ENCODE data around the gene RAP1A. TPM values are rescaled to one million over a fixed set of nuclear protein-coding genes. Genes with fewer than 3 reads are reported as not detected.

Gene RAP1A
- polyA plus RNA-seq, 1 experiment = 20.5 TPM

DNA sequence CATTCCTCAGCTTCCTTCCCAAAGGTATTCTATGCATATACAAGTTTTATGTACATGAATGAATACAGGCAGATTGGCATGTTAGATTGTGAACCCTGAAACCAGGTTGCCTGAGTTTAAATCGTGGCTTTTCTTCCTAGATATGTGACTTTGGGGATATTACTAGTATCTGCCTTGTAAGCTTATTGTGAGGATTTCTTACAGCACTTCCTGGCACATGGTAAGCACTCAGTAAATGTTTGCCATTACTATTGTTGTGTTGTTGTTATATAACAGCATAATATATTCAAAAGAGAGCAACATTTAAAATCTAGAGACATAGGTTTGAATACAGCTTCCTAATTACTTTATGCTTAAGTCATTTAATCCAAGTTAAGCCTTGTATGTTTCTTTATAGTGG lies 45.1 kb downstream of the RAP1A start:
- no peak for TF ChIP-seq CTCF (IDR thresholded peaks at IDR 0.05; ENCODE audit: insufficient read depth, low read depth, low read length)
- no peak for DNase-seq (ENCODE audit: low read depth)
- CTCF ChIA-PET = interaction anchor here (1.0 to 1.6 kb wide), 3 partner anchors 156 to 184 kb away, joined by 3 to 6 read pairs (median 4); no protein-coding TSS in a partner anchor
- Histone ChIP-seq H3K4me3 (ENCODE audit: low read depth, low read length) (no peak overlapping the region), H3K36me3 (ENCODE audit: control insufficient read depth, insufficient read depth, low read length) (no peaks in the 10 kb centered on the region), H3K27me3 (ENCODE audit: control insufficient read depth, insufficient read depth, low read length) (no peaks in the 10 kb centered on the region)
- POLR2A ChIA-PET = no interaction called here

GRCh38 chr1:111665497-111665896 lies 45.9 kb downstream of the RAP1A start:
- H3K36me3 ChIP-seq (ENCODE audit: control insufficient read depth, insufficient read depth, low read length) = no peaks in the 10 kb centered on the region
- H3K4me3 ChIP-seq (ENCODE audit: low read depth, low read length) = no peak overlapping the region
- no peaks in the 10 kb centered on the region for H3K27me3 ChIP-seq (ENCODE audit: control insufficient read depth, insufficient read depth, low read length)
- no peak for TF ChIP-seq CTCF (IDR thresholded peaks at IDR 0.05; ENCODE audit: insufficient read depth, low read depth, low read length)
- POLR2A ChIA-PET = no interaction called here
- DNase-seq (ENCODE audit: low read depth) = no peak
- CTCF ChIA-PET = interaction anchor here (1.0 to 1.6 kb wide), 4 partner anchors 10 to 184 kb away, joined by 4 to 6 read pairs (median 4); no protein-coding TSS in a partner anchor

DNA sequence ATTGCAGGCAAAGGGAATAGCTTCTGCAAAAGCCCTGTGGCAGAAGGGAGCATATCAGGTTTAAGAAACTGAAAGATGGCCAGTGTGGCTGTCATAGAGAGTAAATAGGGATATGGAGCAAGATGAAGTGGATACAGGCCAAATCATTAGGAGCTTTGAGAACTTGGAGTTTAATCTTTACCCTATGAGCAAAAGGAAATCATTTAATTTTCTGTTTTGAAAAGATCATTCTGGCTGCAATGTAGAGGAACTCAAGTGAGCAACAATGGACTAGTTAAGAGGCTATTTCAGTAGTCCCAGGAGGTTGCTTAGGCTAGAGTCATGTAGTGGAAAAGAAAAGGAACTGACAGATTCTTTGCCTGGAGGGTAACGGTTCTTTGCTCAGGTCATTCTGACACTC lies 47.2 kb downstream of the RAP1A start:
- TF ChIP-seq CTCF (IDR thresholded peaks at IDR 0.05; ENCODE audit: insufficient read depth, low read depth, low read length) = no peak
- no peak for DNase-seq (ENCODE audit: low read depth)
- POLR2A ChIA-PET = no interaction called here
- CTCF ChIA-PET = interaction anchor here (1.2 to 1.3 kb wide), 3 partner anchors 9 to 27 kb away, joined by 3 to 5 read pairs (median 3); no protein-coding TSS in a partner anchor
- Histone ChIP-seq H3K27me3 (ENCODE audit: control insufficient read depth, insufficient read depth, low read length) (no peaks in the 10 kb centered on the region), H3K4me3 (ENCODE audit: low read depth, low read length) (no peak overlapping the region), H3K36me3 (ENCODE audit: control insufficient read depth, insufficient read depth, low read length) (no peaks in the 10 kb centered on the region)

GRCh38 chr1:111669268-111669667 lies 49.7 kb downstream of the RAP1A start:
- H3K27me3 ChIP-seq (ENCODE audit: control insufficient read depth, insufficient read depth, low read length) = no peaks in the 10 kb centered on the region
- no peak overlapping the region for H3K4me3 ChIP-seq (ENCODE audit: low read depth, low read length)
- H3K36me3 ChIP-seq (ENCODE audit: control insufficient read depth, insufficient read depth, low read length) = no peaks in the 10 kb centered on the region
- no peak for DNase-seq (ENCODE audit: low read depth)
- TF ChIP-seq CTCF (IDR thresholded peaks at IDR 0.05; ENCODE audit: insufficient read depth, low read depth, low read length) = no peak
- CTCF ChIA-PET = interaction anchor here (0.7 to 1.3 kb wide), 2 partner anchors 29 to 161 kb away, joined by 3 read pairs; no protein-coding TSS in a partner anchor
- POLR2A ChIA-PET = no interaction called here

DNA sequence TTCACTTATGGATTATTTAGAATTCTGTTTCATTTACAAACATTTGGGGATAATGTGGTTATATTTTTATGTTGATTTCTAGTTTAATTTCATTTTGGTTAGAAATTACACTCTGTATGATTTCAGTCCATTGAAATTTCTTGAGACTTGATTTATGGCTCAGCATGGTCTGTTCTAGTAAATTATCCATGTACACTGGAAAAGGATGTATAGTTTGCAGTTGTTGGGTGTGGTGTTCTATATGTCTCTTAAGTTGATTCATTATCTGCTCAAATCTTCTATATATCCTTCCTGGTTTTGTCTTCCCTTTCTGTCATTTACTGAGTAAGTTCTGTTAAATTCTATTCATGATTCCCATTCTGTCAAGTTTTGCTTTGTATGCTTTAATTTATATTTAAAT lies 52.3 kb downstream of the RAP1A start:
- no peak for TF ChIP-seq CTCF (IDR thresholded peaks at IDR 0.05; ENCODE audit: insufficient read depth, low read depth, low read length)
- ChIA-PET CTCF (interaction anchor here (0.8 kb wide), 1 partner anchor 43 kb away, joined by 4 read pairs; no protein-coding TSS in a partner anchor), POLR2A (no interaction called here)
- Histone ChIP-seq H3K36me3 (ENCODE audit: control insufficient read depth, insufficient read depth, low read length) (no peaks in the 10 kb centered on the region), H3K4me3 (ENCODE audit: low read depth, low read length) (no peak overlapping the region), H3K27me3 (ENCODE audit: control insufficient read depth, insufficient read depth, low read length) (no peaks in the 10 kb centered on the region)
- DNase-seq (ENCODE audit: low read depth) = no peak

All from BJ (cell line).